CD4-positive, alpha-beta T cell (primary cell): Measurements from ENCODE around the gene GALNT10. TPM values are rescaled to one million over a fixed set of nuclear protein-coding genes. Genes with fewer than 3 reads are reported as not detected.

Experiments used
- ATAC-seq: fragments of 200-7000 bp; cut with Tn5 transposase; one replicate; pipeline ENCODE4 v1.10.0; 2022; ENCODE audit warnings: mild to moderate bottlenecking; ENCODE audit not compliant: poor library complexity
- CTCF ChIA-PET: fragments of 350-600 bp; sonication (Branson Sonifier 250); formaldehyde crosslinking; loops from one replicate; lab custom pipeline; 2021; ENCODE audit warnings: antibody characterized with exemption, inconsistent platforms; lab: Charles Lee
- POLR2A ChIA-PET: fragments of 350-600 bp; sonication (Branson Sonifier 250); formaldehyde crosslinking; loops from one replicate; lab custom pipeline; 2021; ENCODE audit warnings: antibody characterized with exemption, inconsistent platforms; lab: Charles Lee
- DNase-seq, 14 experiments: peaks; one replicate each; pipeline ENCODE4 v3.0.0-alpha.2; 2013 to 2020; ENCODE audit warnings: mixed read lengths in 2 of 14
- H3K27ac ChIP-seq, 2 donors: one replicate each; pipeline versions ENCODE4 v1.5.1 to v1.7.0; 2013; ENCODE audit warnings: low read length in 2 of 2, low read depth in 1 of 2, mild to moderate bottlenecking in 1 of 2
- H3K27me3 ChIP-seq, 2 experiments: 1 replicate in 1 of 2; 2 replicates in 1 of 2; pipeline versions ENCODE4 v1.6.1 to v1.7.0; 2013; ENCODE audit warnings: low read length in 2 of 2, control low read depth in 1 of 2, mild to moderate bottlenecking in 1 of 2, moderate library complexity in 1 of 2; ENCODE audit not compliant: insufficient read depth in 2 of 2, control insufficient read depth in 1 of 2
- H3K36me3 ChIP-seq: one replicate; pipeline ENCODE4 v1.6.1; 2013; ENCODE audit warnings: low read length, control low read depth; ENCODE audit not compliant: insufficient read depth
- H3K4me1 ChIP-seq: one replicate; pipeline ENCODE4 v1.6.1; 2013; ENCODE audit warnings: low read length, control low read depth; ENCODE audit not compliant: insufficient read depth
- H3K4me3 ChIP-seq: one replicate; pipeline ENCODE4 v1.5.1; 2013; ENCODE audit warnings: mild to moderate bottlenecking, low read length, moderate library complexity
- H3K9me3 ChIP-seq, 2 experiments: 1 replicate in 1 of 2; 2 replicates in 1 of 2; pipeline versions ENCODE4 v1.6.1 to v1.7.0; 2013; ENCODE audit warnings: low read length in 2 of 2, mild to moderate bottlenecking in 2 of 2, control low read depth in 1 of 2, moderate library complexity in 1 of 2; ENCODE audit not compliant: control insufficient read depth in 1 of 2, insufficient read depth in 1 of 2
- H3K27ac Mint-ChIP-seq: one replicate; pipeline ENCODE4 v1.8.0; 2020; ENCODE audit warnings: mixed read lengths
- H3K27me3 Mint-ChIP-seq: one replicate; pipeline ENCODE4 v1.8.0; 2021; ENCODE audit warnings: mixed read lengths
- H3K36me3 Mint-ChIP-seq: one replicate; pipeline ENCODE4 v1.8.0; 2021; ENCODE audit warnings: low read depth, mixed read lengths
- H3K4me1 Mint-ChIP-seq: one replicate; pipeline ENCODE4 v1.8.0; 2021; ENCODE audit warnings: low read depth, mixed read lengths
- H3K4me3 Mint-ChIP-seq: one replicate; pipeline ENCODE4 v1.8.0; 2020; ENCODE audit warnings: mild to moderate bottlenecking, mixed read lengths
- H3K9me3 Mint-ChIP-seq: one replicate; pipeline ENCODE4 v1.8.0; 2020; ENCODE audit warnings: mixed read lengths
- CTCF ChIP-seq: fragments of 200-600 bp; IDR thresholded peaks from one replicate; pipeline ENCODE4 v1.8.0; 2022; ENCODE audit warnings: antibody characterized with exemption, mild to moderate bottlenecking
- intact Hi-C, 2 experiments: fragments of 100-400 bp; cut with DNase I in 1 of 2; cut with micrococcal nuclease in 1 of 2; formaldehyde crosslinking; loops; one replicate each; pipeline versions ENCODE4 v1.15.1 to v1.9.0; 2023 to 2025; cut with DNase I, micrococcal nuclease
- total RNA-seq, 174 experiments: library from RNA in 2 of 174; stranded (reverse) in 2 of 174; gene quantifications; one replicate each; pipeline ENCODE4 v1.2.3 and lab custom pipeline; 2021 to 2026

The GALNT10 gene
- total RNA-seq, 2 experiments from 2014 or later: 21.7 to 23.0 TPM

GRCh38 chr5:154406231-154406630 lies 215.7 kb downstream of the GALNT10 start:
- ATAC-seq (no peak), DNase-seq (no peak)
- TF ChIP-seq CTCF: no peak
- peaks cover 22% of the 10 kb centered on the region for H3K36me3 Mint-ChIP-seq
- intact Hi-C loops: no loop called here
- no peaks in the 10 kb centered on the region for H3K27me3 Mint-ChIP-seq
- Histone ChIP-seq H3K9me3 (no peaks in the 10 kb centered on the region), H3K36me3 (peaks cover 12% of the 10 kb centered on the region), H3K4me1 (peaks cover 9% of the 10 kb centered on the region), H3K27me3 (no peaks in the 10 kb centered on the region), H3K4me3 (no peak overlapping the region), H3K27ac (no peak overlapping the region)
- POLR2A ChIA-PET: interaction anchor here (1.0 kb wide), 1 partner anchor 334 kb away, joined by 3 read pairs; no protein-coding TSS in a partner anchor
- no peak overlapping the region for H3K27ac Mint-ChIP-seq
- H3K4me3 Mint-ChIP-seq: no peak overlapping the region
- peaks cover 14% of the 10 kb centered on the region for H3K4me1 Mint-ChIP-seq
- CTCF ChIA-PET: interaction anchor here (0.6 to 2.1 kb wide), 4 partner anchors 66 to 431 kb away, joined by 3 to 18 read pairs (median 11); no protein-coding TSS in a partner anchor
- no peaks in the 10 kb centered on the region for H3K9me3 Mint-ChIP-seq

DNA sequence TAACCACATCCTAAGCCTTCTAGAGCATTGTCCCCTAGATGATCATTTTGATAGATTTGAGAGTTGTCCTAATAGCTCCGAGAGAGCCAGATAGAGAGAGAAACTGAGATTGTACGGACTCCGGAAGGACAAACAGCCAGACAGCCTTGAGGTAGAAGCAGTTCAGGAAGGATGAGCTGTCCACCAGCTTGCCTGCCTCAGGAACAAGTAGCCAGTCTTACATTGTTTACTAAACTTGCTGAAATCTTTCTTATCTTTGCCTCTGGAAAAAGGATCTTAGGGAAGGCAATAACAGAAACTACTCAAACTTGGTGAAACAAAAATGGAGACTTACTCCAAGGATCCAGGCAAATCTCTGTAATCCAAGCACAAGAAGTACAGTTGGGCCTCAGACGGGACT lies 216.3 kb downstream of the GALNT10 start:
- intact Hi-C loops: no loop called here
- H3K36me3 ChIP-seq: peaks cover 17% of the 10 kb centered on the region
- no peaks in the 10 kb centered on the region for H3K9me3 Mint-ChIP-seq
- ATAC-seq: no peak
- CTCF ChIA-PET: no interaction called here
- DNase-seq: no peak
- H3K36me3 Mint-ChIP-seq: peaks cover 24% of the 10 kb centered on the region
- H3K9me3 ChIP-seq: no peaks in the 10 kb centered on the region
- TF ChIP-seq CTCF: no peak
- POLR2A ChIA-PET: no interaction called here
- H3K4me3 Mint-ChIP-seq: no peak overlapping the region
- no peak overlapping the region for H3K4me3 ChIP-seq
- no peaks in the 10 kb centered on the region for H3K27me3 Mint-ChIP-seq
- H3K27ac Mint-ChIP-seq: no peak overlapping the region
- H3K4me1 Mint-ChIP-seq: peaks cover 14% of the 10 kb centered on the region
- H3K4me1 ChIP-seq: peaks cover 9% of the 10 kb centered on the region
- H3K27me3 ChIP-seq: no peaks in the 10 kb centered on the region
- no peak overlapping the region for H3K27ac ChIP-seq

DNA sequence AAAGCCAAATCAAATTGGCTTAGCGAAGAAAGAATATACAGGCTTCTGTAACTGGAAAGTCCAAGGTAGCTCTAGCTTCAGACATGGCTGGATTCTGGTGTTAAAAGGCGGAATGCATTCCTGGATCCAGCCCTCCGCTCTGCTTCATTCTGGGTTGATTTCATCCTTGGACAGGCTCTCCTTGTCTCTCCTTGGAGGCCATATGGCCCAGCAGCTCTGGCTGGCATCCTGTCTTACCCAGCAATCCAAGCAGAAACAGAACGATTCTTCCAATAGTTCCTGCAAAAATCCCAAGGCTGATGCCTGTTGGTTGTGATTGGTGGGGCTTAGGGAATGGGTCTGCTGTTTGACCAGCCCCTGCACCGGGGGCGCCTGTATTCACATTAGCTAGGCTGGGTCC lies 218.3 kb downstream of the GALNT10 start:
- H3K9me3 Mint-ChIP-seq: no peaks in the 10 kb centered on the region
- no peak overlapping the region for H3K4me3 Mint-ChIP-seq
- intact Hi-C loops: no loop called here
- DNase-seq (no peak), ATAC-seq (no peak)
- Histone ChIP-seq H3K4me3 (no peak overlapping the region), H3K36me3 (peaks cover 32% of the 10 kb centered on the region), H3K9me3 (no peaks in the 10 kb centered on the region), H3K27ac (no peak overlapping the region), H3K27me3 (no peaks in the 10 kb centered on the region), H3K4me1 (peaks cover 9% of the 10 kb centered on the region)
- peaks cover 40% of the 10 kb centered on the region for H3K36me3 Mint-ChIP-seq
- ChIA-PET CTCF (no interaction called here), POLR2A (no interaction called here)
- H3K27ac Mint-ChIP-seq: no peak overlapping the region
- no peak for TF ChIP-seq CTCF
- peaks cover 14% of the 10 kb centered on the region for H3K4me1 Mint-ChIP-seq
- no peaks in the 10 kb centered on the region for H3K27me3 Mint-ChIP-seq
